SU-DHL-6 (cell line): ENCODE data around the gene NINJ2.

Experiments
- CTCF ChIP-seq: fragments of 200-600 bp; sonication (generic); IDR thresholded peaks from one replicate; pipeline ENCODE4 v1.5.1; 2017; ENCODE audit warnings: antibody characterized with exemption, mild to moderate bottlenecking, low read length, moderate library complexity; ENCODE audit not compliant: insufficient read depth, poor library complexity, severe bottlenecking
- EZH2phosphoT487 ChIP-seq: fragments of 200-600 bp; sonication (generic), shearing (Covaris generic); conservative IDR thresholded peaks from 2 replicates; pipeline ENCODE4 v1.6.1; 2018; ENCODE audit warnings: mild to moderate bottlenecking, antibody characterized with exemption, low read length, moderate library complexity, mixed read lengths

DNA sequence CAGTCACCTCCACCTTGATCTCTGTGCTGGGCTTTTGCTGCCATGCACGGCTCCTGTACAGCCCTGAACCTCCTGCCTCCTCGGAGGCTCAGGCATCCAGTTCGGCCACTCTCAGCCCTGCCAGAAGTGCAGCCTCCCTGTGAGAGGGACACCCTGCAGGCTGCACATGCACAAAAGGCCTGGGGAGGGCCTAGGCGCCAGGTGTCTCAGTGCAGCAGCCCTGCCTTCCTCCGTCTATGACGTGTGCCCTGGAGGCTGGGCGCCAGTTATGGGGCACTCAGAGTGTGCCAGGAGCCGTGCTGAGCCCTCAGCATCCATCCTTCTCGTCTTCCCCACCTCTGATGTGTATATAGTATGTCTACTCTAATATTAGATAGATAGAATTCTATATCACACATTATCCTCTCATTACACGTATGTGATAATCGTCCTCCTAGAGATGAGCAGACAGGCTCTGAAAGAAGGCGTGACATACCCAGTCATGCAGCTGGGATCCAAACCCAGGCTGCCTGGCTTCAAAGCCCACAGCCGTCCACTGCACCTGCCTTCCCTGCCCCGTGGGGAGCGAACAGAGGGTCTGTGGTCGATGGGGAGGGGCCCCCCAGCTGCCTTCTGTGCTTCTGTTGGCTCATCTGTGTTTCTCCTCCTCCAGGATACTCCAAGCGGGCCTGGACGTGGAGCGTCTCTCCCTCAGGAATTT is 102.4 kb downstream of the NINJ2 start:
- TF ChIP-seq CTCF = no peak
- no peak for TF ChIP-seq EZH2phosphoT487
